Coronary artery (tissue), 2 donors: Measurements from ENCODE around the gene IGF2R.

Source experiments
- DNase-seq: peaks from one replicate; pipeline ENCODE4 v3.0.0-alpha.2; 2017; ENCODE audit warnings: low spot score
- H3K27ac ChIP-seq, 2 donors: fragments of 200-600 bp; sonication (generic); one replicate each; pipeline ENCODE4 v1.5.1; 2016 to 2019
- H3K4me3 ChIP-seq: fragments of 200-600 bp; sonication (generic); 2 replicates; pipeline ENCODE4 v1.5.1; 2016; ENCODE audit warnings: mild to moderate bottlenecking, moderate library complexity
- TF ChIP-seq, protein P1 (sequence below): fragments of 200-600 bp; sonication (generic); IDR thresholded peaks from one replicate; pipeline ENCODE4 v1.5.1; 2019; ENCODE audit warnings: antibody characterized with exemption

Gene IGF2R

DNA sequence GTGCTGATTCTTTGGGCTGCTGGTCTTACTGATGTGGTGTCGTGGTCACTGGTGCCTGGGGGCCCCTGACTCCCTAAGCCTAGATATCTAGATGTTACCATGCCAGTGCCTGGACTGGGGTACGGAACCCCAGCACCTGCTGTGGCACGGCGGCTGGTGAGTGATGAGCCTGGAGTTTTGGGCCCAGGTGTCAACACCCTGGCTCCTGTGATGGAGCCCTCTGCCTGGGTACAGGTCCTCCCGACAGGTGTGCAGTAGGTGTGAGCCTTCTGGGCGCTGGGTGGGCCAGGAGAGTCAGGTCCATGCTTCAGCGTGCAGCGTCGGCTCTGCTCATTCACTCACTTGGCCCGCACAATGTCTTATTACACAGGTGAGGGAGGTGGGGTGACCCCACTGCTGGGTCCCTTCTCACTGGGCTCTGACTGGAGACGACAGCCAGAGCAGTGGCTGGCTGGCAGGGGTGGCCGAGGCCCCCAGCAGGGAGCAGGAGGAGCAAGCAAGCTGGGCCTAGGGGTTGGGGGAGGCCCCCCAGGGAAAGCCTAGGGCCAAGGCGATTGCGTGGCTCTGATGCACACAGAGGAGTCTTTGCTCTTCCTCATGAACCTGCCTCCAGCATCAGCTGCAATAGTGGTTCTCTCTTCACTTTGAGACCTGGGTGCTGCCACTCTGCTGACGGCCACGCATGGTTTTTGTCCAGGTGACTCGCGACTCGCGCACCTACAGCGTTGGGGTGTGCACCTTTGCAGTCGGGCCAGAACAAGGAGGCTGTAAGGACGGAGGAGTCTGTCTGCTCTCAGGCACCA is 110.2 kb downstream of the IGF2R start:
- no peak for DNase-seq
- H3K27ac ChIP-seq = no peak overlapping the region
- TF ChIP-seq, protein P1, sequence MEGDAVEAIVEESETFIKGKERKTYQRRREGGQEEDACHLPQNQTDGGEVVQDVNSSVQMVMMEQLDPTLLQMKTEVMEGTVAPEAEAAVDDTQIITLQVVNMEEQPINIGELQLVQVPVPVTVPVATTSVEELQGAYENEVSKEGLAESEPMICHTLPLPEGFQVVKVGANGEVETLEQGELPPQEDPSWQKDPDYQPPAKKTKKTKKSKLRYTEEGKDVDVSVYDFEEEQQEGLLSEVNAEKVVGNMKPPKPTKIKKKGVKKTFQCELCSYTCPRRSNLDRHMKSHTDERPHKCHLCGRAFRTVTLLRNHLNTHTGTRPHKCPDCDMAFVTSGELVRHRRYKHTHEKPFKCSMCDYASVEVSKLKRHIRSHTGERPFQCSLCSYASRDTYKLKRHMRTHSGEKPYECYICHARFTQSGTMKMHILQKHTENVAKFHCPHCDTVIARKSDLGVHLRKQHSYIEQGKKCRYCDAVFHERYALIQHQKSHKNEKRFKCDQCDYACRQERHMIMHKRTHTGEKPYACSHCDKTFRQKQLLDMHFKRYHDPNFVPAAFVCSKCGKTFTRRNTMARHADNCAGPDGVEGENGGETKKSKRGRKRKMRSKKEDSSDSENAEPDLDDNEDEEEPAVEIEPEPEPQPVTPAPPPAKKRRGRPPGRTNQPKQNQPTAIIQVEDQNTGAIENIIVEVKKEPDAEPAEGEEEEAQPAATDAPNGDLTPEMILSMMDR = no peak

DNA sequence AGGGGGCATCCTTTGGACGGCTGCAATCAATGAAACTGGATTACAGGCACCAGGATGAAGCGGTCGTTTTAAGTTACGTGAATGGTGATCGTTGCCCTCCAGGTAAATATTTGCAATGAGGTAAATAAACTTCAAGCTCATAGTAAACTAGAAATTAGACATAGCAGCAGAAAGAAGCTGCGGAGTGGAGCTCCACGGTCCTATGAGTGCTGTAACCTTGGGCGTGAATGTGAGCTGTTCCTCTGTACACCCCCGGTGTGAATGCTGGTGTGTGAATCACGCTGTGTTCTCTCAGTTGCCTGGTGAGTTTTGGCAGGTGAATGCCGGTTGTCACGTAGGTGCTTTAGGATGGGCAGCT is 110.8 kb downstream of the IGF2R start:
- Histone ChIP-seq H3K27ac (no peak overlapping the region), H3K4me3 (no peak overlapping the region)
- DNase-seq = no peak
- TF ChIP-seq, protein P1 = no peak

More for the DNA sequence above, 110.2 kb downstream of the IGF2R start:
- no peak overlapping the region for H3K4me3 ChIP-seq

DNA sequence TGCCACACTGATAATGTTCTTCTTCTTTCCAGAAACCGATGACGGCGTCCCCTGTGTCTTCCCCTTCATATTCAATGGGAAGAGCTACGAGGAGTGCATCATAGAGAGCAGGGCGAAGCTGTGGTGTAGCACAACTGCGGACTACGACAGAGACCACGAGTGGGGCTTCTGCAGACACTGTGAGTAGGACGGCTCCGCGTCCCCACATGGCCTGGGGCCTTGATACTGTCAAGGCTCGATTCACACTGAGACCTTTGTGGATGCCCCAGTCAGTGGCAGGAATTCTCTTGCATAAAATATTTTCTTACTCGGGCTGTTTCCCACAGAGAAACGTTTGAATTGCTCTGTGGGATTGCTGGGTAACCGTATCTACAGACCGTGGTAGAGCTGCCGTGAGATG is 111.2 kb downstream of the IGF2R start:
- TF ChIP-seq, protein P1 = no peak
- DNase-seq = no peak
- H3K27ac ChIP-seq = no peak overlapping the region

DNA sequence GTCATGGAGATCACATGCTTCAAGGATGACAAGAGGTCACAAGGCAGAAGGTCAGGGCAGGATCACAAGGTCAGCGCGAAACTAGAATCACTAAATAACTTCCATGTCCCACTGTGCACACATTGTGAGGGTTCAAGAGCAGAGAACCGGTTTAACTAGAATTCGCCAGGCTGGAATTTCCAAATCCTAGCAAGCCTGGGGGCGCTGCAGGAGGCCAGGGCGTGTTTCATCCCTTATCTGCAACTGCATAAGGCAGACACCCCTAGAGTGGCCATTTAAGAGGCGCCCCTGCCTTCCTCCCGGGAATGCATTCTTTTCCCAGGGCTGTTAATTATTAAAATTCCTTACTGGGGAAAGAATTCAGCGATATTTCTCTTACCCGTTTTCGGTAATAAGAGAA is 112.5 kb downstream of the IGF2R start:
- Histone ChIP-seq H3K27ac (no peak overlapping the region), H3K4me3 (no peak overlapping the region)
- TF ChIP-seq, protein P1 = no peak
- DNase-seq = no peak

More for the DNA sequence above, 111.2 kb downstream of the IGF2R start:
- no peak overlapping the region for H3K4me3 ChIP-seq

DNA sequence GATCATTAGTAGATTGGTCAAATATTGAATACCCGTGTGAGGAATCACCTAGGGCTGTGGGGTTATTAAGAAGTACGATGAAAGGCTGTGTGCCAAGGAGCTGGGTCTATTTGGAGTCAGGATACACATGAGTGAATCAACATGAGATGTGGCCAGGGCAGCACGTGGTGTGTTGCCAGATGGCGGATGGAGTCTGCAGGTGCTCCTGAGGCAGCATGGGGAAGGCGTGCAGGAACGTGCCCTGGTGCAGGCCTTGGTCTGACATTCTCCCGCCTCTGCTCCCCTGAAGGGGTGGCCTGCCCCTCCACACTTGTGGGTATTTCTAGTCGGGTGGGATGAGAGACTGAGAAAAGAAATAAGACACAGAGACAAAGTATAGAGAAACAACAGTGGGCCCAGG is 113.7 kb downstream of the IGF2R start:
- no peak overlapping the region for H3K4me3 ChIP-seq
- DNase-seq = no peak
- TF ChIP-seq, protein P1 = no peak
- H3K27ac ChIP-seq = no peak overlapping the region

DNA sequence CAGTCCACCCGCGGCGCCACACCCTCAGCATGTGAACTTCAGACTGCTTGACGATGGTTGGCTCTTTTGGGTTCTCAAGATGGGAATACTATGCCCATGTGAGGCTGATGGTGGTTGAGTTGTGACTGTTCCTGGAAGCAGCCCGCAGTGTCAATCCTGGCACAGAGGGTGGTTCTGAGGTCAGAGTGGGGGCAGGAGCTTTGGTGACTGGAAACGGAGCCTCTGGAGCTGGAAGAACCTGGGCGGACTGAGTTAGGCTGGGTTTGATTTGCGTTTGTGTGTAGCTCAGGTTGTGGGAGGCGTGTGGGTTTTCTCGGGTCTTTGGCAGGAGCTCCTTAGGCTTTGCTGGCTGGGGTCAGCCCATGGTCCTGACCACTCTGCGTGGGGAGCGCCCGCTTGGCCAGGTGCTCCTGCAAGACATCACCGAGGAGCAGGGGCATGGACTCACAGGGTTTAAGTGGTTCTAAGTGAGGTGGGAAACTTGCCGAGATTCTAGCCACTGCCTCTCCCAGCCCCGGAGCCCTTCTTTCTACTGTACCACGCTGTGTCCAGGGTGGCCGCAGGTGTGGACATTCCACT is 115.4 kb downstream of the IGF2R start:
- TF ChIP-seq, protein P1 = no peak
- DNase-seq = no peak
- Histone ChIP-seq H3K4me3 (no peak overlapping the region), H3K27ac (no peak overlapping the region)

DNA sequence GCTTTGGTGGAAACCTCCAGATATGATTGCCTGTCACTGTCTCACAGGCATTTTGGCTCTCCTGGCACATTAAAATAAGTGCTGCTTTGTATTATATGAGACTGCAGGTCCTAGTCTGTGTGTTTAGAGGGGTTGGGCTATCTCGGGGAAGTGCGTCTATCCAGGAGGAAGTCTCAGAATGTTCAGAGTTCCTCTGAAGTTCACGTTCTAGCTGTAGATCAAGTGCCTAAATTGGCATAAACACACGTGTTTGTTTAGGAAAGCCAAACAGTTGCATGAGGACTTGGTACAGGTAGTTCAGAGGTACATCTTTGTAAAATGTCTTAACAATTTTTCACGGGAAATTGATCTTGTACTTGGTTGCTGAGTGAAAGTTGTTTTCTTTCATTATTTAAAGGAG is 116.3 kb downstream of the IGF2R start:
- no peak for DNase-seq
- Histone ChIP-seq H3K4me3 (no peak overlapping the region), H3K27ac (no peak overlapping the region)
- TF ChIP-seq, protein P1 = no peak
